Activated CD8-positive, alpha-beta T cell treated with anti-CD3 and anti-CD28 coated beads, Interleukin-2, amount 10 ng/mL, durations not matched to agents 7 days and 5 days (primary cell): ENCODE results near the gene ADNP. TPM values are rescaled to one million over a fixed set of nuclear protein-coding genes. Genes with fewer than 3 reads are reported as not detected.
A peak's percentile ranks its signal among the peaks of the same experiment; 100 is the strongest.

Experiments
- ATAC-seq: fragments of 150-1000 bp; cut with Tn5 transposase; one replicate; pipeline ENCODE4 v1.10.0; 2021; ENCODE audit warnings: moderate library complexity
- CTCF ChIA-PET: fragments of 350-600 bp; sonication (Branson Sonifier 250); formaldehyde crosslinking; loops from one replicate; lab custom pipeline; 2021; ENCODE audit warnings: antibody characterized with exemption; lab: Charles Lee
- POLR2A ChIA-PET: fragments of 350-600 bp; sonication (Branson Sonifier 250); formaldehyde crosslinking; loops from one replicate; lab custom pipeline; 2021; ENCODE audit warnings: antibody characterized with exemption; lab: Charles Lee
- DNase-seq: peaks from one replicate; pipeline ENCODE4 v3.0.0-alpha.2; 2020
- H3K27ac Mint-ChIP-seq: one replicate; pipeline ENCODE4 v1.8.0; 2021; ENCODE audit warnings: mild to moderate bottlenecking, mixed read lengths
- H3K27me3 Mint-ChIP-seq: one replicate; pipeline ENCODE4 v1.8.0; 2021; ENCODE audit warnings: low read depth, mixed read lengths
- H3K36me3 Mint-ChIP-seq: one replicate; pipeline ENCODE4 v1.8.0; 2021; ENCODE audit warnings: low read depth, mixed read lengths
- H3K4me1 Mint-ChIP-seq: one replicate; pipeline ENCODE4 v1.8.0; 2021; ENCODE audit warnings: low read depth, mixed read lengths
- H3K4me3 Mint-ChIP-seq: one replicate; pipeline ENCODE4 v1.8.0; 2021; ENCODE audit warnings: mild to moderate bottlenecking, mixed read lengths
- H3K9me3 Mint-ChIP-seq: one replicate; pipeline ENCODE4 v1.8.0; 2022; ENCODE audit warnings: mixed read lengths; ENCODE audit not compliant: insufficient read depth
- total RNA-seq, 2 experiments: library from RNA; stranded (reverse); gene quantifications; one replicate each; pipeline ENCODE4 v1.2.3, GENCODE V29; 2021

ADNP gene
- total RNA-seq, 2 experiments from 2014 or later = 62.5 to 67.6 TPM

GRCh38 chr20:50870561-50871161 lies 60.6 kb downstream of the ADNP start:
- CTCF ChIA-PET = interaction anchor here (0.6 kb wide), 1 partner anchor 167 kb away, joined by 3 read pairs; no protein-coding TSS in a partner anchor
- no peaks in the 10 kb centered on the region for H3K4me1 Mint-ChIP-seq
- no peak overlapping the region for H3K27ac Mint-ChIP-seq
- no peak overlapping the region for H3K4me3 Mint-ChIP-seq
- H3K27me3 Mint-ChIP-seq = no peaks in the 10 kb centered on the region
- peaks cover 2% of the 10 kb centered on the region for H3K36me3 Mint-ChIP-seq
- ATAC-seq (no peak), DNase-seq (no peak)
- H3K9me3 Mint-ChIP-seq = no peaks in the 10 kb centered on the region
- POLR2A ChIA-PET = interaction anchor here (0.8 to 1.4 kb wide), 2 partner anchors 20 to 87 kb away, joined by 3 to 5 read pairs; no protein-coding TSS in a partner anchor

GRCh38 chr20:50868509-50869495 lies 62.4 kb downstream of the ADNP start:
- Mint-ChIP-seq H3K4me3 (no peak overlapping the region), H3K27ac (peak overlapping the region; percentile 11), H3K9me3 (no peaks in the 10 kb centered on the region), H3K27me3 (no peaks in the 10 kb centered on the region), H3K4me1 (no peaks in the 10 kb centered on the region), H3K36me3 (peaks cover 2% of the 10 kb centered on the region)
- CTCF ChIA-PET = interaction anchor here (0.9 to 1.5 kb wide), 3 partner anchors 74 to 119 kb away, joined by 3 to 5 read pairs (median 3); partner anchors contain the start of gene BCAS4
- ATAC-seq (no peak), DNase-seq (no peak)
- POLR2A ChIA-PET = no interaction called here

- H3K4me1 Mint-ChIP-seq = no peaks in the 10 kb centered on the region
- no peak overlapping the region for H3K4me3 Mint-ChIP-seq
- POLR2A ChIA-PET = no interaction called here
- no peaks in the 10 kb centered on the region for H3K9me3 Mint-ChIP-seq
- CTCF ChIA-PET = no interaction called here
- H3K36me3 Mint-ChIP-seq = peaks cover 2% of the 10 kb centered on the region
- DNase-seq (no peak), ATAC-seq (no peak)
- H3K27ac Mint-ChIP-seq = no peak overlapping the region
- no peaks in the 10 kb centered on the region for H3K27me3 Mint-ChIP-seq
Measured at GRCh38 chr20:50867805-50868204, 63.4 kb downstream of the ADNP start.

DNA sequence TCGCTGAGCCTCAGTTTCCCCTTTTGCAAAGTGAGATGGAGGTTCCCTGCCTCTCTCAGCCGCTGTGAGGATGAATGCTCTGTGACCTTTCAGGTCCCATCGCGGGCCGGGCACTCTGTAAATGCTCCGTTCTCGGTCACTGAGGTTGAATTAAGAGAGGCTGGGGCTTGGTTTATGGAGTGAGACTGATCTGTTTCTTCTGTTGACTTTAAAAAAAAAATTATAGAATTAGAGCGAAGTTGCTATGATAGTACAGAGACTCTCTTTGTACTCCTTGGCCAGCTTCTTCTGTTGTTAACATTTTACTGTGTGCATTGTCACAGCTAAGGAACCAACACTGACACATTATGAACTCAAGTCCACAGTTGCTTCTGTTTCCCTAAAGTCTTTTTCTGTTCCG lies 64.4 kb downstream of the ADNP start:
- no peaks in the 10 kb centered on the region for H3K4me1 Mint-ChIP-seq

GRCh38 chr20:50866036-50866685 lies 65.1 kb downstream of the ADNP start:
- ChIA-PET POLR2A (no interaction called here), CTCF (interaction anchor here (0.7 to 1.3 kb wide), 3 partner anchors 44 to 71 kb away, joined by 3 to 4 read pairs (median 3); partner anchors contain the start of gene BCAS4)
- no peak overlapping the region for H3K27ac Mint-ChIP-seq
- H3K27me3 Mint-ChIP-seq = no peaks in the 10 kb centered on the region
- DNase-seq (no peak), ATAC-seq (peak; percentile 16)
- peaks cover 2% of the 10 kb centered on the region for H3K36me3 Mint-ChIP-seq
- no peaks in the 10 kb centered on the region for H3K4me1 Mint-ChIP-seq
- H3K9me3 Mint-ChIP-seq = no peaks in the 10 kb centered on the region
- no peak overlapping the region for H3K4me3 Mint-ChIP-seq

More for the DNA sequence above, 64.4 kb downstream of the ADNP start:
- H3K4me3 Mint-ChIP-seq = no peak overlapping the region
- DNase-seq (no peak), ATAC-seq (no peak)
- no peak overlapping the region for H3K27ac Mint-ChIP-seq
- peaks cover 2% of the 10 kb centered on the region for H3K36me3 Mint-ChIP-seq
- ChIA-PET CTCF (no interaction called here), POLR2A (no interaction called here)
- H3K9me3 Mint-ChIP-seq = no peaks in the 10 kb centered on the region
- no peaks in the 10 kb centered on the region for H3K27me3 Mint-ChIP-seq

- H3K36me3 Mint-ChIP-seq = peaks cover 2% of the 10 kb centered on the region
- H3K27ac Mint-ChIP-seq = no peak overlapping the region
- no peaks in the 10 kb centered on the region for H3K27me3 Mint-ChIP-seq
- ATAC-seq (no peak), DNase-seq (no peak)
- no peaks in the 10 kb centered on the region for H3K9me3 Mint-ChIP-seq
- no peaks in the 10 kb centered on the region for H3K4me1 Mint-ChIP-seq
- no peak overlapping the region for H3K4me3 Mint-ChIP-seq
- ChIA-PET CTCF (interaction anchor here (0.7 to 1.4 kb wide), 4 partner anchors 44 to 71 kb away, joined by 3 to 5 read pairs (median 4); partner anchors contain the start of gene BCAS4), POLR2A (no interaction called here)
Measured at GRCh38 chr20:50865591-50865990, 65.6 kb downstream of the ADNP start.

DNA sequence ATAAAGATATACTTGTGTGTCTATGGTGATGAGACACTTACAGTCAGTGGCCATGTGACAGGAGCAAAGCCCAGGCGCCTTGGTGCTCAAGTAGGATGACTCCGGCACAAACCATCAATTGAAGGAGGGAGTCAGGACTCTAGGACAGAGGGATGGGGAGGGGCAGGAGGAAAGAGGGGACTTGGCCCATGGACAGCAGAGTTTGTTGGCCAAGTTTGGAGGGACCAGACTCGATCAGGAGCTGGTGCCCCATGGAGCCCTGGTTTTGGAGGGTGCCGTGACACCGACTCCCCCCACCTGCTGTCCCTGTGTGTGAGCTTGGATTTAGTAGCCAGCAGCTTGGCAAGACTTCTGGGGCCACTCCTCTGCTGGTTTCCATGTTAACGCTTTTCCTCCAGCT lies 66.1 kb downstream of the ADNP start:
- ATAC-seq (no peak), DNase-seq (no peak)
- CTCF ChIA-PET = interaction anchor here (1.2 to 1.4 kb wide), 3 partner anchors 46 to 71 kb away, joined by 3 to 5 read pairs (median 4); partner anchors contain the start of gene BCAS4
- Mint-ChIP-seq H3K9me3 (no peaks in the 10 kb centered on the region), H3K27me3 (no peaks in the 10 kb centered on the region), H3K36me3 (peaks cover 2% of the 10 kb centered on the region), H3K4me1 (no peaks in the 10 kb centered on the region), H3K27ac (no peak overlapping the region), H3K4me3 (no peak overlapping the region)
- POLR2A ChIA-PET = no interaction called here

DNA sequence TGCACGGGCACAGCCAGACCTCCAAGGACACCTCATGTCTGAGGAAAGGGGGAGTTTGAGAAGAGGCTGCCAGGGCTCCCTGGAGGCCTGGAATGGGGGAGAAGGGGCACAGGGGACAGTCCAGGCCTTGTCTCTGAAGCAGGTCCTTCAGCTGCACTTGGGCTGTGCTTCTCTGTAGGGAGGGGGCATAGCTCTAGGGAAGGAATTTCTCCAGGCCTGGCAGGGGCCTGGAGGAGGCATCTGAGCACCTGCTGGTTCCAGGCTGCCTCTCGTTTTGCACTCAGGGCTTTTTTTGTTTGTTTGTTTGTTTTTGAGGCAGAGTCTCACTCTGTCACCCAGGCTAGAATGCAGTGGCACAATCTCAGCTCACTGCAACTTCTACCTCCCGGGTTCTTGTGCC lies 68.7 kb downstream of the ADNP start:
- no peak overlapping the region for H3K4me3 Mint-ChIP-seq
- ATAC-seq (no peak), DNase-seq (no peak)
- no peak overlapping the region for H3K27ac Mint-ChIP-seq
- ChIA-PET POLR2A (no interaction called here), CTCF (interaction anchor here (1.5 kb wide), 1 partner anchor 44 kb away, joined by 4 read pairs; no protein-coding TSS in a partner anchor)
- H3K36me3 Mint-ChIP-seq = no peaks in the 10 kb centered on the region
- no peaks in the 10 kb centered on the region for H3K27me3 Mint-ChIP-seq
- no peaks in the 10 kb centered on the region for H3K9me3 Mint-ChIP-seq
- no peaks in the 10 kb centered on the region for H3K4me1 Mint-ChIP-seq

- Mint-ChIP-seq H3K4me3 (no peak overlapping the region), H3K9me3 (no peaks in the 10 kb centered on the region), H3K36me3 (no peaks in the 10 kb centered on the region), H3K27ac (no peak overlapping the region), H3K4me1 (no peaks in the 10 kb centered on the region), H3K27me3 (no peaks in the 10 kb centered on the region)
- ATAC-seq = no peak
- ChIA-PET POLR2A (no interaction called here), CTCF (no interaction called here)
- no peak for DNase-seq
Measured at GRCh38 chr20:50861012-50861411, 70.2 kb downstream of the ADNP start.

GRCh38 chr20:50859161-50859560 lies 72.1 kb downstream of the ADNP start:
- no peak overlapping the region for H3K27ac Mint-ChIP-seq
- no peak for ATAC-seq
- no peaks in the 10 kb centered on the region for H3K36me3 Mint-ChIP-seq
- H3K4me1 Mint-ChIP-seq = peaks cover 5% of the 10 kb centered on the region
- CTCF ChIA-PET = interaction anchor here (0.7 kb wide), 1 partner anchor 64 kb away, joined by 3 read pairs; the partner anchor contains the start of gene BCAS4
- no peaks in the 10 kb centered on the region for H3K27me3 Mint-ChIP-seq
- DNase-seq = no peak
- H3K9me3 Mint-ChIP-seq = no peaks in the 10 kb centered on the region
- POLR2A ChIA-PET = no interaction called here
- no peak overlapping the region for H3K4me3 Mint-ChIP-seq

- Mint-ChIP-seq H3K4me3 (no peak overlapping the region), H3K27me3 (no peaks in the 10 kb centered on the region), H3K27ac (no peak overlapping the region), H3K9me3 (no peaks in the 10 kb centered on the region), H3K36me3 (no peaks in the 10 kb centered on the region), H3K4me1 (peaks cover 5% of the 10 kb centered on the region)
- DNase-seq (no peak), ATAC-seq (no peak)
- ChIA-PET CTCF (no interaction called here), POLR2A (no interaction called here)
Measured at GRCh38 chr20:50858525-50858924, 72.7 kb downstream of the ADNP start.
